CD4-positive, alpha-beta T cell treated with Interleukin-4 for 4 hours (primary cell): Measurements from ENCODE around the gene ST3GAL5.
"Not testable (repeated sequence)": the region's sequence is repeated elsewhere in the genome, so short reads cannot be mapped to it uniquely, and the experiment has no call there.

Experiments used
- DNase-seq: peaks from one replicate; pipeline ENCODE4 v3.0.0-alpha.2; 2020

The ST3GAL5 gene

DNA sequence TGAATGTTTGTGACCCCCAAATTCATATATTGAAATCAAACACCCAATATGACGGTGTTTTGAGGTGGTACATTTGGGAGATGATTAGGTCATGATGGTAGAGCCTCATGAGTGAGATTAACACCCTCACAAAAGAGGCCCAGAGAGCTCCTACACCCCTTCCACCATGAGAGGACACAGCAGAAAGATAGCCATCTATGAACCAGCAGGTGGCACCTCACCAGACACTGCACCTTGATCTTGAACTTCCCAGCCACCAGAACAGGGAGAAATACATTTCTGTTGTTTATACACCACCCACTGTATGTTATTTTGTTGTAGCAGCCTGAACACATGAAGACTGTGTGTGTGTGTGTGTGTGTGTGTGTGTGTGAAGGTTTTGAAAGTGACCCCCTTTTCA, 58.1 kb downstream of the ST3GAL5 start:
- DNase-seq: peak; percentile 39

DNA sequence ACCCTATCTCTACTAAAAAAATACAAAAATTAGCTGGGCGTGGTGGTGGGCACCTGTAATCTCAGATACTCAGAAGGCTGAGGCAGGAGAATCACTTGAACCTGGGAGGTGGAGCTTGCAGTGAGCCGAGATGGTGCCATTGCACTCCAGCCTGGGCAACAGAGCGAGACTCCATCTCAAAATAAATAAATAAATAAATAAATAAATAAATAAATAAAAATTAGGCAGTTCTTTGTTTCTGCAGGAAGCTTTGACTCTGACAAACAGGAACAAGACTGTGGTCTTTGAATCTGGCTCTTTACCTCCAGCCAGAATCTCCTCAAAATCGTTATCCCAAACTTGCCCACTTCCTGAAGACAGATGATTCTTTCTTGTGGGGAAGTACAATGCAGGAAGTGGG, 59.4 kb downstream of the ST3GAL5 start:
- not testable (repeated sequence) for DNase-seq

DNA sequence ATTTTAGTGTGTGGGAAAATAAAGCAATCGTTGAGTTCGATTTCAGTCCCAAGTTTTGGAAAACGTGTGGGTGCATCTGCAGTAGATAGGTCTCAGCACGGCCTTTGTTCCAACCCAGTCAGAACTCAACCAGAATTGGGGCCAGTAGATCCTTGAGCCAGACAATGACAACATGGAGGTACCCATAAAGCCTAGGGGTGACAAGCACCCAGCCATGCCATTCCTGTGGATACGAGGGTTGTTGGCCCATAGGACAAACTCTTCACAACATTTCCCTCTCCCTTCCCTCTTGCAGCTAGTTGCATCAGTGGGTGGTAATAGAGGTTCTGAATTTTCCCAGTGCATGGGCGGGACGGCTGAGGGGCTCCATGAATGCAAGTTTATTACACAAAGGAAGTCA, 60.1 kb downstream of the ST3GAL5 start:
- no peak for DNase-seq

DNA sequence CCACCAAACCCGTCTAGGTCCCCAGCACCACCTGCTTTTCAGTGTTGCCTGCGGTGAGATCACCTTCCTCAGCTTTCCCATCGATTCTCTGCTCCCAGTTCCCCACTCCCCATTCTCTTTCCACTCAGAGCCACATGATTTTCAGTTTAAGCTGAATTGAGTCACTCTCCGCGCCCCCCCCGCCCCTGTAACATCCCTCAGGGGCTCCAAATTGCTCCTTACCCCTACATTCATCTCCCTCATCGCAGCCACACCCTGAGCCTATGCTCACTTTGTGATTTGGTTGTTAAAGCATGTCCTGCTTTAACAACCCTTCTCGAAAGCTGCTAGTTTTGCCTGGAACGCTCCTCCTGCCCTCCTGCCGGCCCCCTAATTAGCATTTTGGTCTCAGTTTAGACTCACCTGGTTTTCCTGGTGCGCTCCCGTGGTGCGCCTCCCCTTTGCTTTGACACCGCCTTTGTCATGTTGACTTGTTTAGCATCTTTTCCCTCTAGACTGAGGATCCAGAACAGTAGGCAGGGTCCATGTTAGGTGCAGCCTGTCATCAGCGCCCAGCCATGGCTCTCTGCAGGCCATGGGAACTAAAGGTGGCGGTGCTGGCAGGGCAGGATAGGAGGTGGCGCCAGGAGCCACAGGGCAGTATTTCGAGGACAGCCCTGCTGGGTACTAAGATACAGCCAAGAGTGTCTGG, 60.8 kb downstream of the ST3GAL5 start:
- no peak for DNase-seq

DNA sequence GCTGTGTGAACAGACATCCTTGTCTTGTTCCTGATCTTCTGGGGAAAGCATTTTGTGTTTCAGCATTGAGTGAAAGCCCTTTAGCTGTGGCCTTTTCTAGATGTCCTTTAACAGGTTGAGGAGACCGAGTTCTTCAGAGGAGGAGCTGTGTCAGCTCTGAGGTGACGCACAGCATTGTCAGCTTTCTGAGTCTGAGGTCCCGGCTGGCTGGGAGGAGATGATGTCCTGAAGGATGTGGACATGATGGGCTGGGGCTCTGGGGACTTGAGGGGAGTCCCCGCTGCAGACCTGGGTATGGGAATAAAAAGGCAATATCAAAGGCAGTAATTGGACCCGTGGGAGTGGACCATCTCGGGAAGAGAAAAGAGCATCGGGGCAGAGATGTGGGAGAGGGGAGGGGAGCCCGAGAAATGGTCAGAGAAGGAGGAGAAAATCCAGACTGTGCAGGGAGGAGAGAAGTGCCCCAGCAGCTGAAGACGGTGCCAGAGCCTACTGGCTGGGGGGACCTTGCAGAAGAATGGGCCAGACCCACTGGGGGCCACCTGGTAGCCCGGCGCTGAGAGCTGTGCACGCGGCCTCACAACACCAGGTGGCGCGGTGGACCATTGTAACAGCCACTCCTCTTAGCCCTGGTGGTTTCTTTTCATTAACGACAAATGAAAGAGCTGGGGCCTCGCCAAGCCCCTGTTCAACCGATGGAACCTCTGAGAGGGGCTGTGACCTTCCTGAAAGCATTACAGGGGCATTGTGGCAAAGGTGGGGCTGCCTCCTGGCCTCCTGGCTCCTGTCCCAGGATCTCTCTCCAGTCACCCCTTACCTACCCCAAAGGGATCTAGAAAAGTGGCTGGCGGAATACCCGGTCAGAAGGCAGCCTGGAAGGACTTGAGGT, 61.6 kb downstream of the ST3GAL5 start:
- peak; percentile 78 for DNase-seq

DNA sequence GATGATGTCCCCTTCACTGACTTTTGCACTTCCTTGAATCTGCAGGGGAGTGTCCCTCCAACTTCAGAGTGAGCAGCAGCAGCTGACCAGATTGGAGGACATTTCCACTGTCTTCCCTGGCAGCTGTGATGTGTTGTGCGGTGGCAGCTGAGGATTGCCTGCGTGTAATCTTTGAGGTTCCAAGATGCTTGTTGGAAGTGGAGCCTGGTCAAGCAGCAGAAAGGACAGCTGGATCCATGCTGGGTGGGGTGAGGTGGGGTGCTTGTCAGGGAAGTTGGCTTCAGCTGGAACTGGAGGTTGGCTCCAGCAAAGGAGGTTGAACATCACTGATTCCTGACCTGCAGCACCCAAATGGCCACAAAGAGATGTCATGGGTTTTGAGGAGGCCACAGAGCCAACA, 64.8 kb downstream of the ST3GAL5 start:
- DNase-seq: no peak

DNA sequence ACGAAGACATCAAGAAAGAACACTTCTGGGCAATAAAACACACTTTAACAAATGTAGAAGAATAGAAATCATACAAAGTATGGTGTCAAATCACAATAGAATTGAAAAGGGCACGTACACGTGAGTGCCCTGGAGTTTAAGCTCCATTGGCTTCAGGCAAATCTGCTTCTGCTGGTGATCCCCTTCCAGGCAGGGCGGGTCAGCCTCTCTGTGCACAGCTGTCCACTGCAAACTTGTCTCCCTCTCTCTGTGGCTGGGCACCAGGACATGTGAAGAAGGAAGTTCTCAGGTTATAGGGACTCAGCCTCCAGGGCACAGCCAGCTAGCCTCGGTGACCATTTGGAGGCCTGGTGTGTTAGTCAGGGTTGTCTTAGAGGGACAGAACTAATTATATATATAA, 66.0 kb downstream of the ST3GAL5 start:
- DNase-seq: no peak

DNA sequence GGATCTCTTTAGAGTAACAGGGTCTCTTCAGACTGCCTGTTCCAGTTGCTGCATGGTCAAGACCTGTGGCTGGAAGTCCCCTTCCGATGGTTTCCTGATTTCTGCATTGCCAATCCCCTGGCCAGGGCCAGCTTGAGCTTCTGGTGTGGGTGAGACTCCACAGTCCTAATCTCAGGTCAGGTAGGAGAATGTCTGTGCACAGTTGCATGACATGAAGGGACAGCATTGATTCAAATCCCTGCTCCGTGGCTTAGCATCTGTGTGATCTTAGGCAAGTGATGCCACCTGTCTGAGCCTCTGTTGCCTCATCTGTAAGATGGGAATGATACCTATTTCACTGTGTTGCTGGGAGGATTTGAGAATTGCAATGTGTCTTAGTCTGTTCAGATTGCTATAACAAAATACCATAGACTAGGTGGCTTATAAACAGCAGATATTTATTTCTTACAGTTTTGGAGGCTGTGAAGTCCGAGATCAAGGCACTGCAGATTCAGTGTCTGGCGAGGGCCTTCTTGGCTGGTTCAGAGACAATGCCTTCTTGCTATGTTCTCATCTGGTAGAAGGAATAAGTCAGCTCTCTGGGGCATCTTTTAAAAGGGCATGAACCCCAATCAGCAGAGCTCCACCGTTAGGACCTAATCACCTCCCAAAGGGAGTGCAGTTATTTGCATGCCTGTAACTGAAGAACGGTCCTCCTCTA, 68.8 kb downstream of the ST3GAL5 start:
- no peak for DNase-seq

DNA sequence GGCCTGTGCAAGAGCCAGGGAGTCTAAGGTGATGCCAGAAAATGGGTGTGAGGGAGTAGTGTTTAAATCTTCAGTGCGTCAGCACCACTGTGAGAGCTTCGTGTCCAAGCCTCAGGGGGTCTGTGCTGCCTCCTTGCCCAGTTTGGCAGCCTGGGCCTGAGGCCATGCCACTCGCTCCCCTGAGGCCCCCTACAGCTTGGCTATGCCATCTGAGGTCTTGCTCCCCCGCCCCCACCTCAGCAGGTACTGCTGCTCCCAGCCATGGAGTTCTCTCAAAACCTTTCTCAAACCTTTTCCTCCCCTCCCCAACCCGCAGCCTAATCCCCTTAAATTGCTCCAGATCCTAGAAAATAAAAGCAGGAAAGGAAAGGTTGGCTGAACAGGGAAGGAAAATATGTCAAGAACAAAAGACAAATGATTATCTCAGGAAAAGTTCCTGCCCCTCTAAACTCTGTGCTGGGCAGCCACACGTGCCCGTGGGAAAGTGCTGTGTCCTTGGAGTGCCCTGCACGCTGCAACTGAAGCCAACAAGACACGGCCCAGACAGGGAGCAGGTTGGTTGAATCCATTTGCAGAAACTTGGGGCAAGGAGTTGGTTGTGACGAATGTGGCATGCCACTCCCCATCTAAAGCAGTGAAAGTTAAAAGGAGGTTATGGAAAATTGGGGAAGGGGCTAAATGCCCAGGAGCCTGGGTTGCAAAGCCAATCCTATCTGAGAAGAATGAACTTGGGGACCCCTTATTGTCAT, 73.8 kb downstream of the ST3GAL5 start:
- no peak for DNase-seq

DNA sequence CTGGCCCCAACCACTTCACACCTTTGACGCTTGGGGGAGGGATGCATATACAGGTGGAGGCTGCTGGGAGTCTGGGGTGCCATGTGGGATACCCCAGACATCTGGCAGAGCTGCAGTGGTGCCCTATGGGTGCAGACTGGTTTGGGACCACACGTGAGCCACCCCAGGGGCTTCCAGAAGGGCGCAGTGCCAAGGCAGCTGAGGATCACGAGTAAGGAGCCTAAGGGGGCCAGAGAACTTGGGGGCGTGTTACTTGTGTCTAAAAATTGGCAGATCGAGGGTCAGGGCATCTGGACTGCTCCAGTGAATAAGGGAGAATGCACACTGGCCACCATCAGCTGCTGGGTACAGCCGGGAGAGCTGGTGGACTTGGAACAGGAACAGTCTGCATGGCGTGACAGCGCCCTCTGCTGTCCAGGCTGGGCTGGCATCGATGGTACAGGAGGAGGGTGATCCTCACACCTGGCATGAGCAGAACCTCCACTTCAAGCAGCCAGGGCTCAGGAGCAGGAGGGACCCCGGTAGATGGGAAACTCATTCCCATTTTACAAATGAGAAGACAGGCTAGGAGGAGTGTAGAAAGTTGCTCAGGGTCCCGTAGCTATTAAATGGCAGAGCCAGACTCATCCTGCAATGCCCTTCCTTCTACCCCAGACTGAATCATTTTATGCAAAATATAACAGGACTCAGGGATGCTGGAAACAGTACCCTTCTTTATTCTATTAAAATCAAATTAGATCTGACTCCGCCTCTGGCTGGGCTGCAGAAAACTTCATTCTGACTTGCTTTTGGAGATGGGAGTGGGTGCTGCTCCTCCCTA, 74.6 kb downstream of the ST3GAL5 start:
- peak; percentile 71 for DNase-seq

DNA sequence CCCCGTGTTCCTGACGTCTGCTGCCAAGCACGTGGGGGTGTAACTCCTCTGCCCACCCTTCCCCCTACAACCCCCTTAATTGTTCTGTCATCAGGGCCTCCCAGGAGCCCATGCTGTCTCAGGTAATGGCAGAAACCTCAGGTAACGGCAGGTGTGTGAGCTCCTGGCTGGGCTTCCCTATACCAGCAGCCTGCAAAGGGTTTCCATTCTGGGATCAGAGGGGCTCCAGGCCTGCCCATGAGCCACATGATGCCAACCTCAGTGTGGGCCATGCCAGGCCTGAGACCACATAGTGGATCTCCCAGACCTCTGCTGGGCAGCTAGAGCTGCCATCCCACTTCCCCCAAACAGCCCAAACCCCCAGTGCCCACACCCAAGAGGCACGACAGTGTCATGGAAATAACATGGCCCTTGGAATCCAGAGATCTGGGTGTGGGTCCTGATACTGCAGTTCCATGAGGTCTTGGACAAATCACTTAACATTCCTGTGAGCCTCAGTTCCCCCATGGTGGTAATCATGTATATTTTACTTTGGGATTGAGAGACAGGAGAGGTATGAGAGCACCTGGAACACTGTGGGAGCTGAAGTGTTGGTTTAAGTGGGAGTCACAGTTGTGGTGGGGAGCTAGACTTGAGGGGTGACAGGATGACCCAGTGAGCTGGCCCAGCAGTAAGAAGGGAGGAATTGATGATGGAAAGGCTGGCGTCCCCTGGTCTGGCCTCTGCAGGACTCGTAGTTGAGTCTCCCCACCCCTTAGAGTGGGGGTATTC, 75.4 kb downstream of the ST3GAL5 start:
- no peak for DNase-seq

DNA sequence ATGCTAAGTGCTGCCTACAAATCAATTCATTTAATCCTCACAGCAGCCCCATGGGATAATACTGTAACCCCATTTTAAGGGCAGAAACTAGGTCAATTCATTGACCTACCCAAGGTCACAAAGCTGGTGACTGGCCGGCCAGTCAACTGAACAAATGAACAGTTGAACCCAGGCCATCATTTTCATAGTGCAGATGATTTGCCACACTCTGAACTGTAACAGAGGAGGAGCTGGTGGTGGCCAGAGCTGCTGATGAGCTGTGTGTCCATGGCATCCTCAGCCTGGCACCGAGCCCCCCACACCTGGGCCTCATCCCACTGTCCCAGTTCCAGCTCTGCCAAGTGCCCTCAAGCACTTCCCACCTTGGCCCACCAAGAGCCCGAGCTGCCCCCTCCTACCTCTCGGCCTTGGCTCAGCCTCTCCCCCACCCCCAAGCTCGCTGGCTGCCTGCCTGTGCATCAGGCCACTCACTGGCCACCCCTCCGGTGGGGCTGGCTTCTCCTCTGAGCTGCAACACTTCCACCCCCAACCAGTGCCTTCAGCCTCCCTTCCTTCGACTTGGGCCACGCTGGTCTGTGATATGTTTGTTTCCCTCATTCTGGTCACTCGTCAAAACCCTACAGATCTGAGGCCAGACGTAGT, 76.6 kb downstream of the ST3GAL5 start:
- no peak for DNase-seq

DNA sequence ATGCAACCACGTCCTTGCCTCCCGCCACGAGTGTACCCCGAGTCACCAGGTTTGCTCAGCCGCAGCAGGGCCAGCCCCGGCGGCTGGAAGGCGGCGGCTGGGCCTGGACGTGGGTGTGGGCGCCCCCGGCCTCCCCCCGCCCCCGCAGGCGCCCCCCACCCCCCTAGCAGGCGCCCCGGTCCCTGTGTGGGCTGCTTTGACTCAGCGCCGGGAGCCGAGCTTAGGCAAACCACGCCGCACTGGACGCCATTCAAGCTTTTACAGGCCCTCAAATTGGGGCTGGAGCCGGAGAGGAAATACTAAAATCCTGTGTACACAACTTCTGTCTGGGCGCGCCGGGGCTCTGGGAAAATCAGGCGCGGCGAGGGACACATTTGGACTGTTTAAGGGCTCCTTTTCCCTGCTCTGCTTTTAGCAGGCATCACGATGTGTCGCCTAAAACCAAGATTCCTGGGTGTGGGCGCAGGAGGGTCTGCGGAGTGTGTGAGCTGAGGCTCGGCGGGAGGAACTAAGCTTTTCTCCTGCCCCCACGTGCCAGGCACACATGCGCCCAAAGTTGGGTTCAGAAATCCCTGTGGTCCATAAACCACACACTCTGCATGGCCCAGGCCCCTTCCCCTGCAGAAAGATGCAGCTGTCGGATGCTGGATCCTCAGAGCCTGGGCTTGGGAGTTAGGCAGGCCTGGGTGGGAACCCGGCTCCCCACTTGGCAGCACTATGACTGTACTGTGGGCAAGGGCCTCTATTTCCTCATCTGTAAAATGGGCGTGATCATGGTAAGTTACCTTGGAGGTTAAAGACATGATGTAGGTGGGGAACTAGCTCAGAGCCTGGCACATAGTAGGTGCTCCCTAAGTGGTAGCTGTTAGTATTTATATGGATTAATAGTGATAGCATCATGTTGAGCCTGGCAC, 77.4 kb downstream of the ST3GAL5 start:
- DNase-seq: no peak

DNA sequence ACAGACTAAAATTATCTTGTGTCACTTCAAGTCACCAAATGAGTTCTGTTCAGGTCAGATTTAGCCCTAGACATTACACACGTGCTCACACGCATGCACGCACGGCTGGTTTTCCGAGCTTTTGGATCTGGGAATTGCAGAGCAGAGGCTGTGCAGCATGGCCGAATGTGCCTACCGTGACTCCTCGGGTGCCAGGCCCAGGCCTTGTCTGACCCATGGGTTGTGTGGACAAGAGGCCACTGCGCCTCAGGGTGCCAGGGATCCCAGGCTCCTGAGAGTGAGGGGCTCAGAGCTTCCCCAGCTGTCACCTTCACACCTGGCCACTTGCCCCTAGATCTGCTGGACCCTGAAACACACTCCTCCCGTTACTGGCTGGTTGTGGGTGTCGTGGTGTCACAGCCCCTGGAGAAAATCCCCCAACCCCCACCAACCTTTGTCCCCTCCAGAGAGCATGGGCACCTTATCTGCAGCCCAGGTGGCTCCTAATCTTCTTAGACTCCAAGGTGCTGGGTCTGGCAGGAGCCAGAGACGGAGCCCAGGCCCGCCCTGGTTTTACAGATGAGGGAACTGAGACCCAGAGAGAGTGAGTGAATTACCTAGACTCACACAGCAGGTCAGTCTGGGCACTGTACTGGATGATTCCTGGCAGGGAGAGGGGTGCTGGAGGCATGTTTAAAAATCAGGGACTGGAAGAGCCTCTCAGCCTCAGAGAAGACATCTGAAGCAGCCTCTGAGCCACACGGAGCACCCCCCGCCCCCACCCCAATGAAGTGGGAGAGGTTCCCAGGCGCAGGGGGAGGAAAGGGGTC, 78.2 kb downstream of the ST3GAL5 start:
- DNase-seq: no peak

DNA sequence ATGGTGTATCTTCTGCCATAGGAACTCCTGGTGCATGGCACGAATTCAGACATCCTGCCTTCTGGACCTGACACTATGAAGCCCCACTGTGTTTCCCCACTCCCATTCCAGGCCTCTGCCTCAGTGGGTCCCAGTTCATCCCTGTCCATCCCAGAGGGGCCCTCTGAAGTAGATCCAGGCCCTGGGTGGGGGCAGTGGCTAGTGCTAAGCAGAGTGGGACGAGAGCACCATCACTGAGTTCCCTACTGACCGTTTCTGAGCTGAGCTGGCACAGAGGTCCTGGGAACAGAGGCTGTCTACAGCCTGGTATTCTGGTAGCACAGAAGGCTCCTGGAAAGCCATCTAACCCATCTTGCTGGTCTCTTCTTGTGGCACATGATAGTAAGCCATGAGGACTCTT, 81.0 kb downstream of the ST3GAL5 start:
- no peak for DNase-seq

DNA sequence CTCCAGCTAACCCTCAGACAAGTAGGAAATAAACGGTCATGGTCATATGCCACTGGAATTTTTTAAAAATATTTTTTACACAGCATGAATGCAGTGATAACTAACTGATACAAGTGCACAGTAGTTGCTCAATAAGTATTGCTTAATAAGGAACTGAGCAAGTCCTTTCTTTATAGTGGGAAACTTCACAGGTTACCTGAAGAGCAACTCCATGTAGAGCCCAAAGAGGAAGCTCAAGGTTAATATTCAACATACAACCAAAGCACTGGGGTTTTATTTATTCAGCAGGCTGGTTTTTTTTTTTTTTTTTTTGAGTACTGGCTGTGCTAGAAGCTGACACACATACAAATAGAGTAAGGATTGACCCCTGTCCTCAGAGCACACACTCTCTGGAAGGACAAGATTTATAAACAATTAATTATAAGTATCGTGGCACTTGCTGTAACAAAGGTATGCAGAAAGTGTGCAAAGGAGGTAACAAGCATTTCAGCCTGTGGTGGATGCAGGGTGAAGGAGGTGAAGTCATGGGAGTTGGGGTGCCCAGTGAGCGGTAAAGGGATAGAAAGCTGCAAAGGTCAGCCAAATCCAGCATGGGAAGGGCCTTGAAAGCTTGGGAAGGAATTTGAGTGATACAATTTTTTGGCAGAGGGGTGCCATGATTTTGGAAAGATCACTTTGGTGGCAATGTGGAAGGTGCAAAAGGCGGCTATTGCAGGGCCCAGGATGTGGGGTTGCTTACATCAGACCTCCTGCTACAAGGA, 82.3 kb downstream of the ST3GAL5 start:
- no peak for DNase-seq

DNA sequence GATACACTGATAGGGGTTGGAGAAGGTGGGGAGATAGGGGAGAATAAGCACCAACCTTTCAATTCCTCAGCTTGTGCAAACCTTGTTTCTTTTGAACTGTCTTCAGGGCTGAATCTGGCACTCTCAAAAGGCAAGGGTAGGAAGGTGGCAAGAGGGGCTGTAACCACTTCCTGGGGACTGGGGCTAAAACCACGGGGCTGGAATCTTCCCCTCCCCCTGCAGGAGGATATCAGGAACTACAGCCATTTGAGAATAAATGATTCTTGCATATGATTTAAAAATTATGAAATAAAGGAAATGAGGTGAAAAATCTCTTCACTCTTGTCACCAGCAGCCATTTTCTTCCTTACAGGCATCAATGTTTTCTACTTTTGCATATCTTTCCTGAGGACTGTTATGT, 84.2 kb downstream of the ST3GAL5 start:
- DNase-seq: peak; percentile 15
